Fibroblast of villous mesenchyme (primary cell): ENCODE measurements around the gene FBXO38. TPM values are rescaled to one million over a fixed set of nuclear protein-coding genes. Genes with fewer than 3 reads are reported as not detected.

Source experiments
- DNase-seq: peaks from one replicate; pipeline ENCODE4 v3.0.0-alpha.2; 2010; ENCODE audit warnings: low read depth
- H3K4me3 ChIP-seq: 2 replicates; pipeline ENCODE4 v1.5.1; 2011; ENCODE audit warnings: low read depth, mild to moderate bottlenecking, low read length
- total RNA-seq: library from RNA; depleted of rRNA; stranded (reverse); fragments of >200 nt; gene quantifications from 2 replicates; pipeline ENCODE4 v1.2.3, GENCODE V29; 2012
- TF ChIP-seq, protein P1 (sequence below): IDR thresholded peaks from 2 replicates; pipeline ENCODE4 v1.5.1; 2012; ENCODE audit warnings: low read depth, mild to moderate bottlenecking, low read length; ENCODE audit not compliant: insufficient read depth

Gene FBXO38
- total RNA-seq, 1 donor = 74.7 TPM

DNA sequence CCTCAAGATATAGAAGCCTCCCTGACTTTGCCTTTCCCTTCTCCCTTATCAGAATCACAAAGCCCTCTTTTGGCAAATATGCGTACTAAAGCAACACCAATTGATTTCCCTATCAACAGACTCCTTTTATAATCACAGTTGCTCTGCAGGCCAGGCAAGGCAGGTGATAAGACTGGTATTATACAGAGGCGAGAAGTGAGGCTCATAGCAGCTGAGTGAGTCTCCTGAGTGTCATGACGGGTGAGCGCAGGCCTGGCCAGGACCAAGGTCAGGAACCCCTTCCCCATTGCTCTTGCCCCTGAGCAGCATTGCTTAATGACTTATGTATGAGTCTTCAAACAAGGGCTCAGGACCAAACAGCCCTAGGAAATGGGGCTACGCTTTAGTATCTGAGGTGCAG is 70.8 kb downstream of the FBXO38 start:
- DNase-seq = no peak
- TF ChIP-seq, protein P1, sequence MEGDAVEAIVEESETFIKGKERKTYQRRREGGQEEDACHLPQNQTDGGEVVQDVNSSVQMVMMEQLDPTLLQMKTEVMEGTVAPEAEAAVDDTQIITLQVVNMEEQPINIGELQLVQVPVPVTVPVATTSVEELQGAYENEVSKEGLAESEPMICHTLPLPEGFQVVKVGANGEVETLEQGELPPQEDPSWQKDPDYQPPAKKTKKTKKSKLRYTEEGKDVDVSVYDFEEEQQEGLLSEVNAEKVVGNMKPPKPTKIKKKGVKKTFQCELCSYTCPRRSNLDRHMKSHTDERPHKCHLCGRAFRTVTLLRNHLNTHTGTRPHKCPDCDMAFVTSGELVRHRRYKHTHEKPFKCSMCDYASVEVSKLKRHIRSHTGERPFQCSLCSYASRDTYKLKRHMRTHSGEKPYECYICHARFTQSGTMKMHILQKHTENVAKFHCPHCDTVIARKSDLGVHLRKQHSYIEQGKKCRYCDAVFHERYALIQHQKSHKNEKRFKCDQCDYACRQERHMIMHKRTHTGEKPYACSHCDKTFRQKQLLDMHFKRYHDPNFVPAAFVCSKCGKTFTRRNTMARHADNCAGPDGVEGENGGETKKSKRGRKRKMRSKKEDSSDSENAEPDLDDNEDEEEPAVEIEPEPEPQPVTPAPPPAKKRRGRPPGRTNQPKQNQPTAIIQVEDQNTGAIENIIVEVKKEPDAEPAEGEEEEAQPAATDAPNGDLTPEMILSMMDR = no peak
- H3K4me3 ChIP-seq = no peak overlapping the region

DNA sequence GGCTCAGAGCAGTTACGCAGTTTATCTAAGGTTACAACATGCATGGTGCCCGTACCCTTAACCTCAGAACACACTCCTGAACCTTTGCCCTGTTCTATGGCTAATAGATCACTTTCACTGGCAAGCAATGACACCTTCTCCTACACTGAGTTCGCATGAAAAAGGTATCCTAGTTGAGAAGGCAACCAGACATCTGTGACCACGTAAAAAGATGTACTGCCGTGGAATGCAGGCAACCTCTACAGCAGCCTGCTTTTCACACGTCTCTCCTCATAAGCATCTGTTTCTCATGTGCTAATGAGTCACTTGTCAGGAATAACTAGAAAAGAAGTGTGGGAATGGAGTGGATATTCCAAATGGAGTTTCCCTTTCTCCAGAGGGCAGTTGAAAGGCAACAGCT is 71.4 kb downstream of the FBXO38 start:
- TF ChIP-seq, protein P1 = no peak
- DNase-seq = peak; percentile 24
- no peak overlapping the region for H3K4me3 ChIP-seq

DNA sequence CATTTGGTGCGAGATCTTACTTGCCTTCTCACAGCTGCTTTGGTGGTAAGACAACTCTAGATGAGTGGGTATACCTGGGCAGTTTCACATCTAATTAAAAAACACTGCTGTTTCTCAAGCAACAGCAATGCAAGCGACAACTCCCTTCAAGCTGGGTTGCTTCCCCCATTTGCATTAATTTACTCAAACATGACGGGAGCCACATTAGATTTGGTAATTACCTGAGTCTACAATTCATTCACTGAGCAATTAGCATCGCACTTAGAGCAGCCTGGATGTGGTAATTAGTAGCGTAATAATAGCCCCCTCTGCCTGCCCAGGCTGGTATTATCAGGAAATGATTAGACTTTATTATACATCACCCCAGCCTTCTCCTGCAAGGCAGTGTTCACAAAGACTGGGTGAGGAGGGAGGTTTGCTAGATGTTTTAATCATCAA is 73.4 kb downstream of the FBXO38 start:
- TF ChIP-seq, protein P1 = peak; percentile 45
- DNase-seq = peak; percentile 8
- no peak overlapping the region for H3K4me3 ChIP-seq

DNA sequence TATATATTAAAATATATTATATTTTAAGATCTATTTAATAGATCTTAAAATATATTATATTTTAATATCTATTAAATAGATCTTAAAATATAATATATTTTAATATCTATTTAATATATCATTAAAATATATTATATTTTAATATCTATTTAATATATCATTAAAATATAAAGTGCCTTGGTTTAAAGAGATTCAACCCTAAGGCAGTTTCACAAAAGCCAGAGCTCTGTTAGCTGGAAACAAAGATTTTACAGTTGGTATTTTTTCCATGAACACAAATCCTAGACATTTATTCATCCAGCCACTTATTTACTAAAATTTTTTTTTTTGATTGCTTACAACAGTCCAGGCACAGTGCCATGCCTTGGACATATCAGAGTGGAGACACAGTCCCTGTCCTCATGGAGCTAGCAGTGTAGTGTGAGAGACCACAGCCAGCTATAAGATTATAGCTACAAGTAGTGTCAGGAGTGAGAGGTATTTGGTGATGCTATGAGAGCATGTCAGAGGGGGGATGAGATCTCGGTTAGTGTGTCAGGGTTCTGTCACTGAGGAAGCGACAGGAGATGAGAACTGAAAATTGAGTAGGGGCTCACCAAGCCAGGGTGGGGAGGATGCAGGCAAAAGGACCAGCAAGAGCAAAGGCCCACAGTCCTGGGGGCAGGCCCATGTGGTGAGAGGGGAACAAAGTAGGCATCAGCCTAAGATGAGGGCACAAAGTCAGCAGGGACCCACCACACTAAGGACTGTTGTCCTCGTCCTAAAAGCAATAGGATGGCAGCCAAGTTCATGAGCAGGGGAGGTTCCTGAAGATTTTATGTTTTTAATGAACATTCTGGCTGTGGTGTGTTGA is 74.5 kb downstream of the FBXO38 start:
- DNase-seq = no peak
- no peak overlapping the region for H3K4me3 ChIP-seq
- TF ChIP-seq, protein P1 = no peak

DNA sequence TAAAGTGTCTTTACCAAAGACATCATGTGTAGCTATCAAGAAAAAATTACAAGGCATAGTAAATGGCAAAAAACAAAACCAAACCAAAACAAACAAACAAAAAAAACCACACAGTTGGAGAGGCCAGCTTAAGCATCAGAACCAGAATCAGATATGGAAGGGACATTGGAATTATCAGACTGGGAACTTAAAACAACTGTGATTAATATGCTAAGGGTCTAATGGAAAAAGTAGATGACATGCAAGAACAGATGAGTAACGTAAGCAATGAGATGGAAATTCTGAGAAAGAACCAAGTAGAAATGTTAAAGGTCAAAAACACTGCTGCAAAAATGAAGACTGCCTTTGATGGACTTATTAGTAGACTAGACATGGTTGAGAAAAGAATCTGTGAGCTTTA is 75.9 kb downstream of the FBXO38 start:
- no peak overlapping the region for H3K4me3 ChIP-seq
- TF ChIP-seq, protein P1 = no peak
- no peak for DNase-seq

DNA sequence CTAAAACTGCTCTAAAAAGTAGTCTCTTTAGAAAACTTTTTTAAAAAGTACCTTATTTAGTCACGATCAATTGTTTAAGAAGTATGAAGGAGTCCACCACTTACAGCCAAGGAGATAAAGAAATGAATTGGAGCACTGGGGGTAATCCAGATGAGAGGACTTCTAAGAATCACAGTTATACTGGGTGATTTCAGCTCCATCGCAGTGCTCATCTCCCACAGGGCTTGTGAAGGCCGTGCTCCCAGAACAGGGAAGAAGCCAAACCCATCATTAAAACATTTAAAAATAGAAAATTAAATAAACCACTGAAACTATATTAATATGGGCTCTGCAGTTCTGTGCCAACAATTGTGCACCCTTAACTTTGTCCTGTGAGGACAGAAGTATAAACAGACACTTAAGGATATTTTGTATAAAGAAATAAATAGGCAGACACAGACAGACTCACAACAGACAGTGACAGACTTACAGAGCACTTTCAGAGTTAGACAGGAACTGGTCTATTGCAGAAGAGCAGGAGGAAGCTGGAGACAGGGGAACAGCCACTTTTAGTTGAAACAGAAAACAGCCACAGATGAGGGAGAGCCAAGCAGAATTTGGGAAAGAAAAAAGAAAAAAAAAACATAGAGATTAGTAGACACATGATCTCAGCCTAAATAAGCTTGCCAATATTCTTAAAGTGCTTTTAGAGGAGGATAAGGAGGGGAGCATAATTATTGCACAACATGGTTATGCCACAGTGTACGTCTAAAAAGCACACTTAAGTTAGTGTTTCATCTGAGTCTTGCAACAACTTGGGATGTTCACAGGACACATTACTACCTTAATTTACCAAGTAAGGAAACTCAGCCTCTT is 81.8 kb downstream of the FBXO38 start:
- TF ChIP-seq, protein P1 = no peak
- no peak overlapping the region for H3K4me3 ChIP-seq
- no peak for DNase-seq
